Activated CD4-positive, alpha-beta T cell treated with anti-CD3 and anti-CD28 coated beads for 4 hours (primary cell): ENCODE results near the gene POMT1.
"Not testable (repeated sequence)": the region's sequence is repeated elsewhere in the genome, so short reads cannot be mapped to it uniquely, and the experiment has no call there.

Experiments
- DNase-seq, 2 donors: peaks; one replicate each; pipeline ENCODE4 v3.0.0-alpha.2; 2020

The POMT1 gene

GRCh38 chr9:131502781-131503625, at the start of gene POMT1:
Gene POMT1, plus strand, starts transcription at chr9:131502918. Its CDS starts 1,301 bp downstream, at chr9:131504219.
- DNase-seq: peak; percentile 87 to 90

GRCh38 chr9:131454028-131454427, 48.7 kb upstream of the POMT1 start:
- no peak for DNase-seq

GRCh38 chr9:131455655-131456054, 47.1 kb upstream of the POMT1 start:
- DNase-seq: not testable (repeated sequence)

GRCh38 chr9:131457746-131458145, 45.0 kb upstream of the POMT1 start:
- DNase-seq: no peak

- DNase-seq: no peak
Measured at GRCh38 chr9:131459056-131459455, 43.7 kb upstream of the POMT1 start.

GRCh38 chr9:131461166-131461565, 41.6 kb upstream of the POMT1 start:
- no peak for DNase-seq

- no peak for DNase-seq
Measured at GRCh38 chr9:131464354-131465000, 38.2 kb upstream of the POMT1 start.

GRCh38 chr9:131465401-131465800, 37.3 kb upstream of the POMT1 start:
- no peak for DNase-seq

GRCh38 chr9:131467214-131467935, 35.3 kb upstream of the POMT1 start:
- DNase-seq: no peak

GRCh38 chr9:131468031-131468430, 34.7 kb upstream of the POMT1 start:
- no peak for DNase-seq

- no peak for DNase-seq
Measured at GRCh38 chr9:131469356-131469755, 33.4 kb upstream of the POMT1 start.

- DNase-seq: no peak
Measured at GRCh38 chr9:131469951-131470350, 32.8 kb upstream of the POMT1 start.

- no peak for DNase-seq
Measured at GRCh38 chr9:131470581-131470991, 32.1 kb upstream of the POMT1 start.

- not testable (repeated sequence) for DNase-seq
Measured at GRCh38 chr9:131472085-131472484, 30.6 kb upstream of the POMT1 start.

GRCh38 chr9:131473198-131473885, 29.4 kb upstream of the POMT1 start:
- no peak for DNase-seq

- no peak for DNase-seq
Measured at GRCh38 chr9:131473891-131474290, 28.8 kb upstream of the POMT1 start.

- DNase-seq: no peak
Measured at GRCh38 chr9:131474711-131475110, 28.0 kb upstream of the POMT1 start.

- no peak for DNase-seq
Measured at GRCh38 chr9:131475111-131475955, 27.4 kb upstream of the POMT1 start.

GRCh38 chr9:131475956-131476776, 26.6 kb upstream of the POMT1 start:
- no peak for DNase-seq

- DNase-seq: no peak
Measured at GRCh38 chr9:131476777-131477345, 25.9 kb upstream of the POMT1 start.

- no peak for DNase-seq
Measured at GRCh38 chr9:131477367-131477766, 25.4 kb upstream of the POMT1 start.
